DMS153 treated with DMSO at 0.1 percent for 48 hours (cell line): ENCODE measurements around the gene SNX1.

Experiments used
- DNase-seq: peaks from one replicate; lab custom pipeline; 2025; ENCODE audit not compliant: unreplicated experiment; lab: John Stamatoyannopoulos, UW

SNX1 gene

DNA sequence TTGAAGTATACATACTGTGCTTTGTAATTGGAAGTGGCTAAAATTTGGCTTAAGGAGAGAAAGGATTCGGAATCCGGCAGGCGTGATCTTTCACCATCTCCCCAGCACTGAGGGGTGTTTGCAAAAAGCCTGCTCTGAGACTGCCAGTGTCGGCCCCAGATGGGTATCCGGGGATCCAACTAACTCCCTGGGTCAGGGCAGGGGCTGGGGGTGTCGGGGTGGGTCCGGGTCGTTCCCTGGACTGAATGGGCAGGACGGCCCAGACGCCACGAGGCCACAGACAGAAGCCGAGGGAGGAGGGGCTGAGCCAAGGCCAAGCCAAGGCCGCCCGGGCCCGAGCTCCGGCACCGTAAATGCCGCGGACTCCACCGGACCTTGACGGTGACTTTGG is 66.7 kb downstream of the SNX1 start:
- no peak for DNase-seq

DNA sequence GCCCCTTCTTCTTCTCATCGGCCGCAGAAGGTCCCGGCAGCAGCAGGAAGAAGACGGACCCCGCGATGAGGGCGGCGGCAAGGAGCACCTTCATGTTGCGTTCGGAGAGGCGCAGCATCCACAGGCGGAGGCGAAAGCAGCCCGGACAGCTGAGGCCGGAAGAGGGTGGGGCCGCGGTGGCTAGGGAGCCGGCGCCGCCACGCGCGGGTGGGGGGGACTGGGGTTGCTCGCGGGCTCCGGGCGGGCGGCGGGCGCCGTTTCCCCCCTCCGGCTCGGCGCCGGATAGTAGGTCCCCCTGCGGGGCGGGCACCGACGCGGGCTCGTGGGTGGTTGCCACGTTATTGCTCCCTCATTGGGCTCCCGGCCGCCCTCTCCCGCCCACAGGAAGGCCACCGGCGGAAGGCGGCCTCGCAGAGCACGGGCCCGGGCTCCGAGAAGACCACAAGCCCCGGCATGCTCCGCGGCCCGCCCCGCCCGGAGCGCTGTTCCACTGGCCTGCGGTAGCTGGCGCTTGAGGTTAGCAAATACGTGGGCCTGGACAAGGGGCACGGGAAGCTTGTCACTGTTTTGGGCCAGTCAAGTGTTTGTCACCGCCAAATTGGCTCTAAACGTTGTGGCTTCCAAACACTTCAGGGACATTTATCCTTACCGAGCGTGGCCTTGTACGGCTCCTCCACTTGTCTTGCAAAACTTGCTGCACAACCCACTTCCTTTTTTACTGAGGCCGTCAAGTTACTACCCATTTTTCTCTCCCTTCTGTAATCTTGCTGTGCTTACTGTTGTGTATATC is 67.3 kb downstream of the SNX1 start, which contains the start of gene PPIB:
PPIB (minus strand) TSS at position 154 of the 790 bp plus-strand sequence; CDS start at position 118, 36 bp downstream.
- peak; percentile 65 for DNase-seq

DNA sequence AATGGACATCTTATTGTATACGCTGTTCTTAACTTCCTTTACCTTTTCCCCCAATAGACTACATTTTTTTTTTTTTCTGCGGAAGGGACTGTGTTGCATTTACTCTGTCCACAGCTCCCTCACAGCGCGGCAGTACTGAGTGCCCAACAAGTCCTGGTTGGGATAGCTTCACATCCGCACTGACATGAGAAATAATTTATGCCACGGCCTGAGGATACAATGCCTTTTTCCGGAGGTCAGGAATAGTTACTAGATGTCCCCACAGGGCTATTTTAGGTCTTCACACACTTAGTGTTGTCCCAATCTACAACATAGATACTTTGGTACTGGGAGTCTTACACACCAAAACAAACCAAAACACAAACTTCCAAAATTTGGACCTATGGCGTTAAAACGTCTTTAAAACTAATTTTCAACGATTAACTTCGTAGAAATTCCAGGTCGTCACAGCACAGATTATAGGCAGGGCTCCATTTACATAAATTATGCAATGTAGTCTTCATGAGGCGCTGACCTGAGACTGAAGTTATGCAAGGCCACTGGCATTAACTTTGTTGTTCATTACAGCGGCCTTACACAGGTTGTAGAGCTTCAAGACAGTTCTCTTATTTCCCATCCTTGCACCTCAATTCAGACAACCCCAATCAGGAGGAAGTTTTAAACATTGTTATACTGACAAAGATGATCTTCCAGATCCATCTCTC is 68.0 kb downstream of the SNX1 start:
- no peak for DNase-seq

DNA sequence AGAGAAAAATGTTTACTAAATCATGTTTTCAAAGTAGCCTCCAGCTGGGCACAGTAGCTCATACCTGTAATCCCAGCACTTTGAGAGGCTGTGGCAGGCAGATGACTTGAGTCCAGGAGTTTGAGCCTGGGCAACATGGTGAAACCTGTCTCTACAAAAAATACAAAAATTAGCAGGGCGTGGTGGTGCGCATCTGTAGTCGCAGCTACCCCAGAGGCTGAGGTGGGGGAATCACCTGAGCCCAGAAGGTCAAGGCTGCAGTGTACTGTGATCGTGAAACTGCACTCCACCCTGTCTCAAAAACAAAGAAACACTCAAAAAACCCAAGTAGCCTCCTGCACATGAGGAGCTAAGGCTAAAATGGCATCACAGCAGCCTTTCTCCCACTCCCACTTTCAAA is 68.7 kb downstream of the SNX1 start:
- no peak for DNase-seq

DNA sequence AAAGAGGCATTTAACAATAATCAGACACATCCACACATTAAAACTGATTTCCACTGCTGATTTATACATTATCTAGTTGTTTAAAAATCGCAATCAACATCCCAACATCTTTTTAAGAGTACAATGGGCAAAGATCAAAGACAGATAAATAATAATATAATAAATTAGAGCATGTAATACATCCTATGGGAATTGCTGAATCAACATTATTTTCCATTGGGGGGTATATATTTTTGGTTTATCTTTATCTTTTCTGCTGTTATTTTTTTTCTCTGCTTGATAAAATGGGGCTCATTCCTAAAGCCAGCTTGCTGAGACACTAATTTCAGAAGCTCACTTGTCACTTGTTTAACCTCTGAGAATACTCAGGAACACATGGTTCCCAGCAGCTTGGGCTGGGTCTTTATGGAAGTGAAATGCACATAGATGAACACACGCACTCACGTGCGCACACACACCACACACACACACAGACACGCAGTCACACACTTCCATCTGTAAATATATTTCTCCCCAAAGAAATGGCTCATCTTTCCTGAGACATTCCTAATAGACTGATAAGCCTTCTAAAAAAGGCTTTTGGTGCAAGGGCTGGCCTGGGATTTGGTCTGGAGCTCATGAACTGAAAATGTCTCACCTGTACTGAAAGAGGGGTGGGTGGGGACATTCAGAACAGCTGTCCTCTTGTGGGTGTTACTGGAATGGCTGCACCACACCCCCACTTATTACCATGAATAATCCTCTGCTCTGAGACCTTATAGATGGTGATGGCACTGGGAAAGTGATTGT is 70.5 kb downstream of the SNX1 start:
- no peak for DNase-seq

DNA sequence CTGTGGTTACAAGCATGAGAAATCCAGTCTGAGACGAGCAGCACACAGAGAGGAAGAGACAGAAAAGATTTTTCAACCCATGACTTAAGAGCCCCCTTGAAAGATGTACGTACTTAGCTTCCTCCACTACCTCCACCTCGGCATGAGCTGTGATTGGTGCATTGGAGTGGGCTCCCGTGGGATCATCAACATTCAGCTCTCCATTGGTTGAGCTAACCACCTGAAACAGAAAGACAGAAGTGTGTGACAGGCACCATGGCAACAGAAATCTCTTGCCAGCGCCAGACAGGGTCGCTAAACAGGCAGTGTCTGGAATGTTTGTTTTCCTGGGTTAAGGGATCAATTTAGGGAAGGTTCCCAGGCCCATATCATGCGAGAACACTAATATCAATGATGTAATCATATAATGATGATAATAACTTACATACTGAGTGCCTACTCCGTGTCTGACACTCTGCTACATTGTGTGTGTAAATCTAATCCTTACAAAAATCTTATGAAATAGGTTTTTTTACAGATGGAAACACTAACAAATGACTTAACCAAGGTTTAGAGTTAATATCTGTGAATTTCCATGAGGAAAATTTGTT is 84.5 kb downstream of the SNX1 start:
- no peak for DNase-seq

DNA sequence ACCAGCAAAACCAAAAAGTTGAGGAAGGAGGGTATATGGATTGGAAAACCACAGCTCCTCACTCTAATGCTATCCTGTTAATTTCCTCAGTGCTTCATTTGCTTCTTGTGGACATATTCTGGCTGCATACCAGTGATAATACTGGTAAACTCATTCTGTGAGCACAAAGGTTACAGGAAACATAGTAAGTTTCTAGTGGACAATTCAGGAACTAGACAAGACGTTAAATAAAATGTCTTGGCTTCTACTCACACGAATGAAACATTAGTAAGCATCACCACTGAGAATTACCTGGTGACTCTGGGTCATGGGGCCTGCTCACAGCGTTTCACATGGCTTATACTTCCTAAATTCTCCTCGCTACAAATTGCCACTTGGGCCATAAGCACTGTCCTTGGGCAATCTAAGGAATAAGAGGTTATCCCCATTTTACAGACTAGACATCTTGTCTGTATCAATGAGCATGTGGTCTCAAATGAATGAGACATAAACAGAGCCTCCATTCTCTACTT is 87.1 kb downstream of the SNX1 start:
- DNase-seq, result no peak

DNA sequence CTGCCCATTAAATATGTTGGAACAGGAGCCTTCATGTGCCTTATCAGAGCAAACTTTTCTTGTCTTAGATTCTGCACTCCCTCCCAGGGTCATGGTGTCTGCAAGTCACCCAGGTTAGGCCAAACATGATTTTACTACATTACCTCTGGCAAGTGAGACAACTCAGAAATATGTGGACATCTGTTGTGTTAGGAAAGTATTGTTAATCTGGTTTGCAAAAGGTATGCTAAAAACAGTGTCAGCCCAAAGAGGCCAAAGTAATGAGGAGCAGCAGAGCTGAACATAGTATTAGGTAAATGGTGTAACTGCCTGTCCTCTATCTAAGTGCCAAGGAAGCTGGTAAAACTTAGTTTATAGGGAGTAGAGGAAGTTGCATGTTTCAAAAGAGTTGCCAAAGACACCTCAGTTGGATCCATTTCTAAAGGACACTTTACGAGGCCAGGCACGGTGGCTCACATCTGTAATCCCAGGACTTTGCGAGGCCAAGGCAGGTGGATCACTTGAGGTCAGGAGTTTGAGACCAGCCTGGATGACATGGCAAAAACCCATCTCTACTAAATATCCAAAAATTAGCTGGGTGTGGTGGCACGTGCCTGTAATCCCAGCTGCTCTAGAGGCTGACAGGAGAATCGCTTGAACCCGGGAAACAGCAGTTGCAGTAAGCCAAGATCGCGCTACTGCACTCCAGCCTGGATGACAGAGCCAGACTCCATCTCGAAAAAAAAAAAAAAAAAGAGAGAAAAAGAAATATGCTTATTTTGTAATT is 89.5 kb downstream of the SNX1 start:
- no peak for DNase-seq

DNA sequence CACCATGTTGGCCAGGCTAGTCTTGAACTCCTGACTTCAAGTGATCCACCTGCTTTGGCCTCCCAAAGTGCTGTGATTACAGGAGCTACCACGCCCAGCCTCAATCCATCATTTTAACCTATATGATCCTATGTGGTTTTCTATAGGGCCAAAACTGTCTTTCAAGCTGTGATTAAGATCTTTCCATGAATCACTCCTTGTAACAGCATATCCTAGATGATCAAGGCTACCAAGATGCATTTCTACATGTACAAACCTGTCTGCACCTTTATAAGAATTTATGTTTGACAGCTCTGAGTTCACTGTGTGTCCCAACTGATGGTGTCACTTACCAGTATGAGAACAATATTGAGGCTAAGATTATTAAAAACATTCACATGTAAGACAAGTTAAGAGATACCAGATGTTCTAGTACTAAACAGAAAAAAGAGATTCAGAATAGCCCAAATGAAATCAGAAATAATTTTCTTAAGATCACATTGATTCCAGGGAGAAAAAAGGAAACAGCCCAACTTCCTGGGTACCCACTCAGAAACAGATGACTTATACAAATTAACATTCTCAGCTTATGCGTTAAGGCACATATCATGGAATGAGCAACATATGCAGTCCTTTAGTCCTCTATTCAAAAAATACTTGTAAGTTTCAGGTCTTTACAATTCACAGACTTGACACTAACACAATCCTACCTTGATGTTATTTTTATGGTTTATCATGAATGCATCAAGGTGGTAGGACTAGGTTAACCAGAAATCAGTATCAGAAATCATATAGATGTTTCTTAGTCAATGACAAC is 91.8 kb downstream of the SNX1 start:
- DNase-seq, result no peak
